ENCODE results near the gene TSPAN15.

GRCh38 chr10:69449841-69450240 is 1.4 kb upstream of the TSPAN15 start:
- no peak for TF ChIP-seq FOXK2 (IDR thresholded peaks at IDR 0.05)
- no peak for TF ChIP-seq ELF4 (IDR thresholded peaks at IDR 0.05)
- TF ChIP-seq SP1 (IDR thresholded peaks at IDR 0.05): no peak
- TF ChIP-seq, protein P1, sequence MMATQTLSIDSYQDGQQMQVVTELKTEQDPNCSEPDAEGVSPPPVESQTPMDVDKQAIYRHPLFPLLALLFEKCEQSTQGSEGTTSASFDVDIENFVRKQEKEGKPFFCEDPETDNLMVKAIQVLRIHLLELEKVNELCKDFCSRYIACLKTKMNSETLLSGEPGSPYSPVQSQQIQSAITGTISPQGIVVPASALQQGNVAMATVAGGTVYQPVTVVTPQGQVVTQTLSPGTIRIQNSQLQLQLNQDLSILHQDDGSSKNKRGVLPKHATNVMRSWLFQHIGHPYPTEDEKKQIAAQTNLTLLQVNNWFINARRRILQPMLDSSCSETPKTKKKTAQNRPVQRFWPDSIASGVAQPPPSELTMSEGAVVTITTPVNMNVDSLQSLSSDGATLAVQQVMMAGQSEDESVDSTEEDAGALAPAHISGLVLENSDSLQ (IDR thresholded peaks at IDR 0.05): no peak
- TF ChIP-seq FOXM1 (IDR thresholded peaks at IDR 0.05; ENCODE audit: borderline replicate concordance): no peak
- no peak for TF ChIP-seq L3MBTL2 (conservative IDR thresholded peaks at IDR 0.05)
- TF ChIP-seq ARNT (IDR thresholded peaks at IDR 0.05): no peak

Data from HEK293T (cell line).